Measurements from ENCODE around the gene TTYH3. TPM values are rescaled to one million over a fixed set of nuclear protein-coding genes. Genes with fewer than 3 reads are reported as not detected.

The TTYH3 gene
- total RNA-seq, 1 experiment from 2014 or later: 122 TPM

DNA sequence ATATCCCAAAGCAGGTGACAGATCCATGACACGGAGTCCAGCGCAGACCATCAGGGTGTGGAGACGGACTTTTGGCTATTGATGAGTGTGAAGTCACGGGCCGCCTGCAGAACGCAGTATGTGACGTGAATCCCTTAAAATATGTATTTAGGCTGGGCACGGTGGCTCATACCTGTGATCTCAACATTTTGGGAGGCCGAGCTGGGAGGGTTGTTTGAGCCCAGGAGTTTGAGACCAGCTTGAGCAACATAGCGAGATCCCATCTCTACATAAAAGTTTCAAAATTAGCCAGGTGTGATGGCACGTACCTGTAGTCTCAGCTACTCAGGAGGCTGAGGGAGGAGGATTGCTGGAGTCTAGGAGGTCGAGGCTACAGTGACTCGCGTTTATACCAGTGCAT, 54.3 kb downstream of the TTYH3 start:
- no peak overlapping the region for H3T11ph ChIP-seq (ENCODE audit: low read length)
- H3K23ac ChIP-seq (ENCODE audit: insufficient read length, low read depth, low read length): no peak overlapping the region
- H3K9me3 ChIP-seq (ENCODE audit: control insufficient read depth, low read depth, low read length): no peaks in the 10 kb centered on the region
- no peak overlapping the region for H3K4me2 ChIP-seq (ENCODE audit: insufficient read depth, insufficient read length, low read length)
- H2BK5ac ChIP-seq (ENCODE audit: insufficient read length, low read length): no peak overlapping the region
- H2BK15ac ChIP-seq (ENCODE audit: low read depth, low read length): no peak overlapping the region
- H2BK20ac ChIP-seq (ENCODE audit: low read depth, low read length, poor library complexity, severe bottlenecking): no peak overlapping the region
- no peak overlapping the region for H4K91ac ChIP-seq (ENCODE audit: insufficient read length, low read depth, low read length)
- H3K79me2 ChIP-seq (ENCODE audit: insufficient read depth, low read length): no peaks in the 10 kb centered on the region
- Mint-ChIP-seq H3K27ac (no peak overlapping the region), H3K9me3 (peaks cover 0 to 8% of the 10 kb centered on the region in 2 experiments; a peak in 3 of 5 replicates), H3K4me1 (peaks cover 5 to 8% of the 10 kb centered on the region in 2 experiments), H3K36me3 (ENCODE audit: insufficient read depth in 1 of 3, low read depth in 3 of 3) (no peaks in the 10 kb centered on the region; a peak in 1 of 7 replicates), H3K4me3 (no peak overlapping the region), H3K27me3 (ENCODE audit: low read depth) (peaks cover 57% of the 10 kb centered on the region)
- TF ChIP-seq, protein P1, sequence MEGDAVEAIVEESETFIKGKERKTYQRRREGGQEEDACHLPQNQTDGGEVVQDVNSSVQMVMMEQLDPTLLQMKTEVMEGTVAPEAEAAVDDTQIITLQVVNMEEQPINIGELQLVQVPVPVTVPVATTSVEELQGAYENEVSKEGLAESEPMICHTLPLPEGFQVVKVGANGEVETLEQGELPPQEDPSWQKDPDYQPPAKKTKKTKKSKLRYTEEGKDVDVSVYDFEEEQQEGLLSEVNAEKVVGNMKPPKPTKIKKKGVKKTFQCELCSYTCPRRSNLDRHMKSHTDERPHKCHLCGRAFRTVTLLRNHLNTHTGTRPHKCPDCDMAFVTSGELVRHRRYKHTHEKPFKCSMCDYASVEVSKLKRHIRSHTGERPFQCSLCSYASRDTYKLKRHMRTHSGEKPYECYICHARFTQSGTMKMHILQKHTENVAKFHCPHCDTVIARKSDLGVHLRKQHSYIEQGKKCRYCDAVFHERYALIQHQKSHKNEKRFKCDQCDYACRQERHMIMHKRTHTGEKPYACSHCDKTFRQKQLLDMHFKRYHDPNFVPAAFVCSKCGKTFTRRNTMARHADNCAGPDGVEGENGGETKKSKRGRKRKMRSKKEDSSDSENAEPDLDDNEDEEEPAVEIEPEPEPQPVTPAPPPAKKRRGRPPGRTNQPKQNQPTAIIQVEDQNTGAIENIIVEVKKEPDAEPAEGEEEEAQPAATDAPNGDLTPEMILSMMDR (conservative IDR thresholded peaks at IDR 0.05): no peak
- H2AFZ ChIP-seq (ENCODE audit: low read length): no peak overlapping the region
- H3K27ac ChIP-seq (ENCODE audit: insufficient read length, low read depth, low read length): no peak overlapping the region
- no peak for DNase-seq
- no peaks in the 10 kb centered on the region for H3K79me1 ChIP-seq (ENCODE audit: insufficient read depth, low read depth, low read length, poor library complexity, severe bottlenecking)
- H3K4me1 ChIP-seq (ENCODE audit: insufficient read depth, low read length): no peaks in the 10 kb centered on the region
- H4K8ac ChIP-seq (replicated peaks; ENCODE audit: insufficient read length, low read depth, low read length): no peak overlapping the region
- H3K23me2 ChIP-seq (ENCODE audit: insufficient read length, low read depth, low read length, poor library complexity, severe bottlenecking): peaks cover 11% of the 10 kb centered on the region
- H3K27me3 ChIP-seq (ENCODE audit: insufficient read depth, low read length): peaks cover 12% of the 10 kb centered on the region; the same call in 1 of the 2 replicates
- H3K18ac ChIP-seq (ENCODE audit: insufficient read length, low read depth, low read length): no peak overlapping the region
- no peak overlapping the region for H3K56ac ChIP-seq (ENCODE audit: insufficient read length, low read depth, low read length)
- no peak overlapping the region for H3K4ac ChIP-seq (ENCODE audit: low read depth, low read length)
- H2BK120ac ChIP-seq (ENCODE audit: low read depth, low read length, poor library complexity, severe bottlenecking): no peak overlapping the region
- H4K5ac ChIP-seq (ENCODE audit: insufficient read length, low read depth, low read length): no peak overlapping the region
- no peak overlapping the region for H2BK12ac ChIP-seq (ENCODE audit: insufficient read length, low read depth, low read length)
- no peaks in the 10 kb centered on the region for H4K20me1 ChIP-seq (ENCODE audit: control insufficient read depth, insufficient read depth, insufficient read length)
- no peak overlapping the region for H2AK5ac ChIP-seq (ENCODE audit: insufficient read length, low read length)
- no peak overlapping the region for H3K9ac ChIP-seq (ENCODE audit: extremely low read depth, insufficient read length, low read length)
- H3K14ac ChIP-seq (ENCODE audit: insufficient read depth, low read length): no peak overlapping the region
- no CpG with 5 or more reads among the region's 14 CpGs for WGBS (ENCODE audit: extremely low coverage, insufficient read length, low lambda C conversion rate)
